ENCODE data around the gene ETS2.
"Not testable (repeated sequence)": the region's sequence is repeated elsewhere in the genome, so short reads cannot be mapped to it uniquely, and the experiment has no call there.

Gene ETS2

DNA sequence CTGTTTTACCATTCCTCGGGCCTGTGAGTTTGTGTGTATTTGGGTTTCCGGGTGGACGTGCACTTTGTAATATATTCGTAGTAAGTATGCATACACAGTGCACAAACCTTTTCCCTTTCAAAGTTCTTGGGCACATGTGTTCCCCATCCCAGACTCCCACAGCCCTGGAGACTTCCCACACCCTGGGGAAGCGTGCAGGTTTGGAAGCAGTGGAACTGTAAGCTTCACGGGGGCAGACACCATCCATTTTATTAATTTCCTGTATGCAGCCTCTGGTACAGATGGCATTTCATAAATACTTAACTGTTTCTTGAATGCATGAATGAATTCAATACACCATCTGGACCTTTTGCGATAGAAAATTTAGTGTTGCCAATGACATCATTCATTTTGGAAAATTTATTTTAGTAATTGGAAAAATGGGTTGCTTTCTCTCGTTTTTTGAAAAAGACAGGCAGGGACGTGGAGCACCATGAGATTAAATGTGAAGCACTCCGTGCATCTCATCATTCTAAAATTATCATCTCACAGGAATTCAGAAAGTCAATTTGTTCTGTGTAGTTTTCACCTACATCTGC, 10.8 kb downstream of the ETS2 start:
- in situ Hi-C loops (cut with MboI; ENCODE audit: low sequenced_read_pairs), result no loop called here

DNA sequence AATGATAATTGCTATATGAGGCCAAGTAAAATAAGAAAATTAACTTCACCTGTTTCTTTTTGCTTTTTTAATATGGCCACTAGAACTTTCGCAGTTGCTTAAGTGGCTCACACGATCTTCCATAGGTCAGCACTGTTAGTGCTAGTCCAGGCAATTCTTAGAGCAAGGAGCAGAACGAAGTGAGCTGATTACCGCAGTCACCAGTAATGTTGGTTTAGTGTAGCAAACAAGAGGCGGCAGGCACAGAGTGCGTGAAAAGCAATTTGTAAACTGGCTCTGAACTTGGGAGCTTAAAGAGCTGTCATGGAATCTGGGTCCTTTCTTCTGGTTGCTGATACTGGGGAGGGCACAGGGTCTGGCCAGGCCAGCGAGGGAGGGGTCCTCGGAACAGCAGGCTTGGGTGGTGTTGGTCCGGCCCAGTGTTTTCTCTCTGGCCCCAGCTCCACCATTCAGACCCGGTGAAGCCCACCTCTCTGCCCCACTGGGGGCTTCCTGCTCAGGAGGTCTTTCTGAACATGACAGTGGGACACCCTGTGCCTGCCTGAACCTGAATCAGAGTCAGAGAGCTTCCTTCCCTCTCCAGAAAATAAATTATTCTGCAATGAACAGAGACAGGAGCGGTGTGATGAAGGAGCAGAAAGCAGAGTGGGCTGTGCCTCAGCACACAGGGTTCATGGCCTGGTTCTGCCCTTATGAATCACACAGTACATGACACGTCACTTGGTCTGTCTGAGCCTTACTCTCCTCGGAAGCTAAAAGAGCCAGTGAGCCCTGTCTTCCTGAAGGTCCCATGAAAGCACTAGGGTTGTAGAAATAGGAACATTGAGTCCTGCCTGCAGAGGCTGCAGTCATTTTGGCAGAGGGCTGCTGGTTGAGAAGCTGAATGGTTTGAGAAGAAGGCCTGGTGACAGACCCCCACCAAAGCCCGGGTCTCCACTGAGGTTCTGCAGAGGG, 11.9 kb downstream of the ETS2 start:
- in situ Hi-C loops (cut with MboI; ENCODE audit: low sequenced_read_pairs), result no loop called here

GRCh38 chr21:38818325-38818723, 12.6 kb downstream of the ETS2 start:
- in situ Hi-C loops (cut with MboI; ENCODE audit: low sequenced_read_pairs), result no loop called here

- in situ Hi-C loops (cut with MboI; ENCODE audit: low sequenced_read_pairs), result no loop called here
Observed at GRCh38 chr21:38819051-38819718, 13.5 kb downstream of the ETS2 start.

DNA sequence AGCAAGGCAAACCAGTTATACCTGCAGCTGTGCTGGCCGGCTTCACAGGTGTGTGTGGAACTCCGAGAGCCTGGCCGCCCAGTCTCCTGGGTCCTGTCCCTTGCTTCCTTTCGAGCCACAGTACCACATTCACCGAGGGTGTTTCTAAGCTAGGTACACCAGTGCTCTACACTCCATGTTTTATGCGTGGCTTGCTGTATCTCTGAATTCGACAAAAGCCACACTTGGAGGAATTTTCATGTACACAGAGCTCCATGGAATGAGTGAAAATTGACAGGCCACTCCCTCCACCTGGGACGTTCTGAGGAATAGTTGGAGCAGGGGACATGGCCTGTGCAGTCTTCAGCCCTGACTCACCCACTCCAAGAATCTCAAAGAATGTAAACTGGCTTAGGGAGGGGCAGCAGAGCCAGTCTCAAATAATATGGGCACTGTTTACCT, 14.0 kb downstream of the ETS2 start:
- in situ Hi-C loops (cut with MboI; ENCODE audit: low sequenced_read_pairs), result no loop called here

DNA sequence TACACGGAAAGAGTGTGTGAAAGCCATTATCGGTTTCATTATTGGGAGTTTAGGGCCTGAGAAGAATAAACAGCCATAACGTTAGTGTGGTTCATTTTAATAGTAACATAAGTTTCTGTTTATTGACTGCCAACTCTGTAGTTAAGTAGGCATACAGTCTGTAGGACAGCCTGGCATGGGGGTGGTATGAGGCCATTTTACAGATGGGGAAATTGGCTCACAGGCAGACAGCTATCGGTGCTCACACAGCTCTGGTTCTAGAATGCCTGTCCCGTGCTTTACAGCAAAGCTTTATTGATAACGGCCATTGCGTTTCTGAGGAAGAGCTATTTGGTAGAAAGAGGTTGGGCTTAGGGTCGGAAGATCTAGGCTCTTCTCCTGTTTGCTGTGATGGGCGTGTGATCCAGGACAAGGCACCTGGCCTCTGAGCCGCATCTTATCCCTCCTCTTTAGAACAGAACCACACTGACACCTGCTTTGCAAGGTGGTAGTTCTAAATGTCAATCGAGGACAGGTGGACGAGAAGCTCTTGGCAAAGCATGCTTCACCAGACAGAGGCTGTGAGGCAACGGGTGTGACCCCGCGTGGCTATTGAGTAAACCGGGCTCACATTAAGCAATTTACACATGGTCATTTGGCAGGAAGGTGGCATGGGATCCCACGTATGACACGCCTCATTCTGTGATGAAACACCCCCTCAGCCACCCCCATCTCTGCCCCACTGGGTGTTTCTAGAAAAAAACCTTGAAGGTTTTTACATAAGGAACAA, 14.9 kb downstream of the ETS2 start:
- in situ Hi-C loops (cut with MboI; ENCODE audit: low sequenced_read_pairs), result no loop called here

GRCh38 chr21:38821248-38821647, 15.5 kb downstream of the ETS2 start:
- in situ Hi-C loops (cut with MboI; ENCODE audit: low sequenced_read_pairs), result no loop called here

GRCh38 chr21:38821959-38822682, 16.4 kb downstream of the ETS2 start:
- in situ Hi-C loops (cut with MboI; ENCODE audit: low sequenced_read_pairs), result no loop called here

GRCh38 chr21:38822778-38823238, 17.1 kb downstream of the ETS2 start:
- in situ Hi-C loops (cut with MboI; ENCODE audit: low sequenced_read_pairs), result no loop called here

DNA sequence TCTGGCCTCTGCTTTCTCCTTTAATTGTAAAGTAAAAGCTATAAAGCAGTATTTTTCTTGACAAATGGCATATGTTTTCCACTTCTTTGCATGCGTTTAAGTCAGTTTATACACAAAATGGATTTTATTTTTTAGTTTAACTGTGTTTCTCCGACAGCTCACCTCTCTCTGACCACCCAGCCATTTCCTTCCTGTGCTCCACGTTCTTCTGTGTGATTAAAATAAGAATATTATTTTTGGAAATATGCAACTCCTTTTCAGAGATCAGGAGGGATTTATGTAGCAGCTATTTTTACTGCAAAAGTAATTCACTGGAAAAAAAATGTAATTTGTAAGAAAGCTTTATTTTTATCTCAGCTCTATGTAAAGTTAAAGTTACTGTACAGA, 18.0 kb downstream of the ETS2 start:
- in situ Hi-C loops (cut with MboI; ENCODE audit: low sequenced_read_pairs), result no loop called here

DNA sequence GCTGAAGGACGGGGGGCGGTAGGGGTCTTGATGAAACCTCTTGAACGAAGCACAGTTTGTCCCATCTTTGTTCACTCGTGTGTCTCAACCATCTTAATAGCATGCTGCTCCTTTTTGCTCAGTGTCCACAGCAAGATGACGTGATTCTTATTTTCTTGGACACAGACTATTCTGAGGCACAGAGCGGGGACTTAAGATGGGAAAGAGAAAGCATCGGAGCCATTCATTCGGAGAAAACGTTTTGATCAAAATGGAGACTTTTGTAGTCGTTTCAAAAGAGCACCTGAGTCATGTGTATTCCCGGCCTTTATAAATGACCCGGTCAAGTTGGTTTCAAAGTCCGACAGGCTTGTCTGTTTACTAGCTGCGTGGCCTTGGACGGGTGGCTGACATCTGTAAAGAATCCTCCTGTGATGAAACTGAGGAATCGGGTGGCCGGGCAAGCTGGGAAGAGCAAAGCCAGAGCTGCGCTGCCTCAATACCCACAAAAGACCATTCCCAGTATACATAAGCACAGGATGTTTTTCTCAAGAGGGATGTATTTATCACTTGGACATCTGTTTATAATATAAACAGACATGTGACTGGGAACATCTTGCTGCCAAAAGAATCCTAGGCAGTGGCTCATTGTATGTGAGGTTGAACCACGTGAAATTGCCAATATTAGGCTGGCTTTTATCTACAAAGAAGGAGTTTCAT, 18.5 kb downstream of the ETS2 start:
- in situ Hi-C loops (cut with MboI; ENCODE audit: low sequenced_read_pairs), result no loop called here

- in situ Hi-C loops (cut with MboI; ENCODE audit: low sequenced_read_pairs), result no loop called here
Observed at GRCh38 chr21:38825269-38825668, 19.5 kb downstream of the ETS2 start.

- in situ Hi-C loops (cut with MboI; ENCODE audit: low sequenced_read_pairs), result no loop called here
Observed at GRCh38 chr21:38825921-38826320, 20.2 kb downstream of the ETS2 start.

DNA sequence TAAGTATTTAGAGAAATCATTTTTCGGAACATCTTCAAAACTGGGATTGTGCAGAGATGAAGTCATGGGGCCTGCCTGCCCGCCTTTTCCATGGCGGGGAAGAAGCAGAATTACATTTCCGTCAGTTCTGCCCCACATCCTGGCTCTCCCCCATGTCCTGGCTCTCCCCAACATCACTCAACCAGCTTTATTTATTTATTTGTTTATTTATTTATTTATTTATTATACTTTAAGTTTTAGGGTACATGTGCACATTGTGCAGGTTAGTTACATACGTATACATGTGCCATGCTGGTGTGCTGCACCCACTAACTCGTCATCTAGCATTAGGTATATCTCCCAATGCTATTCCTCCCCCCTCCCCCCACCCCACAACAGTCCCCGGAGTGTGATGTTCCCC, 22.4 kb downstream of the ETS2 start:
- in situ Hi-C loops (cut with MboI; ENCODE audit: low sequenced_read_pairs), result not testable (repeated sequence)

GRCh38 chr21:38830671-38831525, 25.2 kb downstream of the ETS2 start:
- in situ Hi-C loops (cut with MboI; ENCODE audit: low sequenced_read_pairs), result no loop called here

DNA sequence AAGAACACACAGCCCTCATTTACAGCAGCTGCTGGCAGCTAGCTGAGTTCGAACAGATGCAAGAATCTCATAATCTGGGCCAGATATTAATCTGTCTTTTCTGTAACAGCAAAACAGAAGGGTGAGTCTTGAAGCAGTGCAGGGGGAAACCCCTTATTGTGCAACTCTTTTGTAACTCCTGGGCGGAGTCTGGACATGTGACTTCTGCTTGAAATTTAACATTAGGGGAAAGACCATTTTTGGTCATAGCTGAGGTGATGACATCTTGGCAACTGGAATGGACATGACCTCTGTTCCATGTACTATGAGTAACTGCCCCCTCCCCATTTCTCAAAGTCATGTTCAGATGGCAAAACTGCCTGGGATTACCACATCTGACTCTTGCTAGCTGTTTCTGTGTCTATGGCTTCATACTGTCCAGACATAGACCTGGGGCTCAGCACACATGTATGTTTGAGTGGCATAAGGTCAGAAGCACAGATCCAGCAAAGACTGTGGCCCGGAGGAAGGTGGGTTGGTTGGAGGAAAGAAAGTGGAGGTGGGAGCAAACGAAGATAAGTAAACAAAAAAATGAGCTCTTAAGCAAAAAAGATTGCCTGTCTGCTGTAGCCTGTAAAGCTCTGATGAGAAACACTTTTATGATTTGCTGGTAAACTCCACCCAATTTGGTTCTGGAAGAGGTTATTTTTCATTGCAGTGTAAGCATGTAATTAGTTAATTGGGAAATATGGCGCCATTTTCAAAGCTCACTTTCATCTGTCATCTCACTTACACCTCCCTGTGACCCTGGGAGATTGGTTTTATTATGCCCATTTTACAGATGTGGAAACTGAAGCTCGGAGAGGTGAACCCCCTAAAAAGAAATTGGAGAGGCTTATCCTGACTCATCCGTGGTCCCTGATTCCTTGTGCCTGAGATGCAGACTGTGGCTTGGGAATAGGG, 26.1 kb downstream of the ETS2 start:
- in situ Hi-C loops (cut with MboI; ENCODE audit: low sequenced_read_pairs), result no loop called here

DNA sequence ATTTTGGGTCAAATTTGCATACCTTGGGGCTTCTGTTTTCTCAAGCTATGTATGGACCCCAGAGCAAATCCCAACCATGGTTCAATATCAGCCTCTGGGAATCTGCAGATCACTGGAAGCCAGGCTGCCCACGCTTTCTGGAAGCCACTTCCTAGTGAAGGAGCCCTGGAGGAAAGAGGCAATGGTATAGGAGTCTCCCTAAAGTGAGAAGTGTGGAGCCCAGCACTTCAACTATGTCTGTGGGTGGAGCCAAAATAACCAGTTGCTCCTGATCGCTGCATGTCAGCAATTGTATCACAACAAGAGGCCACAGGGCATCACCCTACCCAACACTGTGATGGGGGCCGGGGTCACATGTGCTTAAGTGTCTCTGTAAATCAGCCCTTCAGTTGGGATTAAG, 26.9 kb downstream of the ETS2 start:
- in situ Hi-C loops (cut with MboI; ENCODE audit: low sequenced_read_pairs), result no loop called here

- in situ Hi-C loops (cut with MboI; ENCODE audit: low sequenced_read_pairs), result no loop called here
Observed at GRCh38 chr21:38833117-38833516, 27.4 kb downstream of the ETS2 start.
